Measurements from ENCODE around the gene MTFR1L. TPM values are rescaled to one million over a fixed set of nuclear protein-coding genes. Genes with fewer than 3 reads are reported as not detected.

MTFR1L gene
- polyA plus RNA-seq, 1 donor from 2014 or later = 115 TPM

- H3F3A ChIP-seq (ENCODE audit: insufficient read depth, low read length, poor library complexity, severe bottlenecking) = no peaks in the 10 kb centered on the region
- TF ChIP-seq EZH2 (IDR thresholded peaks at IDR 0.05; ENCODE audit: borderline replicate concordance, insufficient read depth, low read length, poor library complexity, severe bottlenecking) (no peak), MXI1 (conservative IDR thresholded peaks at IDR 0.05; ENCODE audit: poor library complexity, severe bottlenecking) (no peak), TAF1 (IDR thresholded peaks at IDR 0.05; ENCODE audit: low read depth) (no peak)
- H3K79me2 ChIP-seq (replicated peaks; ENCODE audit: insufficient read depth, low read length) = no peaks in the 10 kb centered on the region
- no peak overlapping the region for H3K4me3 ChIP-seq (ENCODE audit: low read length)
- H3K9me2 ChIP-seq (ENCODE audit: insufficient read depth, low read length) = no peaks in the 10 kb centered on the region
- H3K4me2 ChIP-seq (ENCODE audit: low read length) = no peak overlapping the region
- H3K9ac ChIP-seq (ENCODE audit: low read length) = no peak overlapping the region
- no peaks in the 10 kb centered on the region for H4K20me1 ChIP-seq (ENCODE audit: insufficient read depth)
- H2AFZ ChIP-seq (ENCODE audit: low read depth, low read length) = no peak overlapping the region
- H3K27me3 ChIP-seq (ENCODE audit: insufficient read depth, low read depth, low read length) = no peaks in the 10 kb centered on the region
- no peaks in the 10 kb centered on the region for H3K36me3 ChIP-seq (ENCODE audit: insufficient read depth, low read length)
- no peaks in the 10 kb centered on the region for H3K9me3 ChIP-seq (ENCODE audit: low read length)
- H3K27ac ChIP-seq (ENCODE audit: low read length) = no peak overlapping the region
Observed at GRCh38 chr1:25806418-25806817, 13.3 kb upstream of the MTFR1L start.

GRCh38 chr1:25807480-25808390, 12.0 kb upstream of the MTFR1L start:
- H3K4me3 ChIP-seq (ENCODE audit: low read length) = no peak overlapping the region
- no peak overlapping the region for H3K4me2 ChIP-seq (ENCODE audit: low read length)
- no peak overlapping the region for H3K27ac ChIP-seq (ENCODE audit: low read length)
- H3K9me3 ChIP-seq (ENCODE audit: low read length) = no peaks in the 10 kb centered on the region
- no peaks in the 10 kb centered on the region for H4K20me1 ChIP-seq (ENCODE audit: insufficient read depth)
- TF ChIP-seq EZH2 (IDR thresholded peaks at IDR 0.05; ENCODE audit: borderline replicate concordance, insufficient read depth, low read length, poor library complexity, severe bottlenecking) (no peak), SMC3 (conservative IDR thresholded peaks at IDR 0.05; ENCODE audit: poor library complexity) (no peak), MXI1 (conservative IDR thresholded peaks at IDR 0.05; ENCODE audit: poor library complexity, severe bottlenecking) (no peak)
- no peaks in the 10 kb centered on the region for H3F3A ChIP-seq (ENCODE audit: insufficient read depth, low read length, poor library complexity, severe bottlenecking)
- no peaks in the 10 kb centered on the region for H3K36me3 ChIP-seq (ENCODE audit: insufficient read depth, low read length)
- no peaks in the 10 kb centered on the region for H3K9me2 ChIP-seq (ENCODE audit: insufficient read depth, low read length)
- H2AFZ ChIP-seq (ENCODE audit: low read depth, low read length) = no peak overlapping the region
- no peaks in the 10 kb centered on the region for H3K79me2 ChIP-seq (replicated peaks; ENCODE audit: insufficient read depth, low read length)
- no peak overlapping the region for H3K9ac ChIP-seq (ENCODE audit: low read length)
- no peaks in the 10 kb centered on the region for H3K27me3 ChIP-seq (ENCODE audit: insufficient read depth, low read depth, low read length)

- Histone ChIP-seq H3F3A (ENCODE audit: insufficient read depth, low read length, poor library complexity, severe bottlenecking) (no peaks in the 10 kb centered on the region), H4K20me1 (ENCODE audit: insufficient read depth) (no peaks in the 10 kb centered on the region), H3K9me2 (ENCODE audit: insufficient read depth, low read length) (no peaks in the 10 kb centered on the region), H3K27ac (ENCODE audit: low read length) (no peak overlapping the region), H3K4me2 (ENCODE audit: low read length) (no peak overlapping the region), H3K9ac (ENCODE audit: low read length) (no peak overlapping the region), H3K4me3 (ENCODE audit: low read length) (no peak overlapping the region), H2AFZ (ENCODE audit: low read depth, low read length) (no peak overlapping the region), H3K79me2 (replicated peaks; ENCODE audit: insufficient read depth, low read length) (no peaks in the 10 kb centered on the region), H3K27me3 (ENCODE audit: insufficient read depth, low read depth, low read length) (no peaks in the 10 kb centered on the region), H3K9me3 (ENCODE audit: low read length) (no peaks in the 10 kb centered on the region), H3K36me3 (ENCODE audit: insufficient read depth, low read length) (no peaks in the 10 kb centered on the region)
- TF ChIP-seq CTCF (IDR thresholded peaks at IDR 0.05; ENCODE audit: poor library complexity, severe bottlenecking) = no peak
- TF ChIP-seq EP300 (conservative IDR thresholded peaks at IDR 0.05; ENCODE audit: poor library complexity, severe bottlenecking) = no peak
- TF ChIP-seq POLR2AphosphoS5 (IDR thresholded peaks at IDR 0.05) = no peak
- TF ChIP-seq TAF1 (IDR thresholded peaks at IDR 0.05; ENCODE audit: low read depth) = no peak
- no peak for TF ChIP-seq EZH2 (IDR thresholded peaks at IDR 0.05; ENCODE audit: borderline replicate concordance, insufficient read depth, low read length, poor library complexity, severe bottlenecking)
- TF ChIP-seq SMC3 (conservative IDR thresholded peaks at IDR 0.05; ENCODE audit: poor library complexity) = no peak
- no peak for TF ChIP-seq MXI1 (conservative IDR thresholded peaks at IDR 0.05; ENCODE audit: poor library complexity, severe bottlenecking)
- TF ChIP-seq REST (IDR thresholded peaks at IDR 0.05; ENCODE audit: borderline replicate concordance) = no peak
- TF ChIP-seq RAD21 (conservative IDR thresholded peaks at IDR 0.05) = no peak
Observed at GRCh38 chr1:25808481-25809244, 11.1 kb upstream of the MTFR1L start.

All from neural cell (in vitro differentiated cells).